HepG2 (cell line): Measurements from ENCODE around the gene MLN. TPM values are rescaled to one million over a fixed set of nuclear protein-coding genes. Genes with fewer than 3 reads are reported as not detected.
A peak's percentile ranks its signal among the peaks of the same experiment; 100 is the strongest.

Source experiments
- AKNA ChIP-seq: sonication (generic); formaldehyde crosslinking; IDR thresholded peaks from 2 replicates; pipeline ENCODE4 v1.4.0; 2020; ENCODE audit warnings: missing genetic modification reagents, borderline replicate concordance
- FIP1L1 ChIP-seq: fragments of 200-400 bp; formaldehyde crosslinking; IDR thresholded peaks from 2 replicates; pipeline ENCODE4 v1.6.1; 2018; ENCODE audit warnings: low read depth, mild to moderate bottlenecking, low read length, moderate library complexity, borderline replicate concordance; ENCODE audit not compliant: insufficient read depth
- GLI4 ChIP-seq: sonication (generic); formaldehyde crosslinking; IDR thresholded peaks from 2 replicates; pipeline ENCODE4 v1.5.1; 2020; ENCODE audit warnings: missing genetic modification reagents, mild to moderate bottlenecking, moderate library complexity, borderline replicate concordance
- HNF4G ChIP-seq, 2 experiments: sonication (generic) in 1 of 2; formaldehyde crosslinking in 1 of 2; IDR thresholded peaks; 2 replicates each; pipeline versions ENCODE4 v1.4.0 to v1.6.1; 2011 to 2020; ENCODE audit warnings: borderline replicate concordance in 2 of 2, low read depth in 2 of 2, mild to moderate bottlenecking in 2 of 2, low read length in 1 of 2, missing genetic modification reagents in 1 of 2, moderate library complexity in 1 of 2
- HOXA3 ChIP-seq: sonication (generic); formaldehyde crosslinking; IDR thresholded peaks from 2 replicates; pipeline ENCODE4 v1.5.0; 2020; ENCODE audit warnings: missing genetic modification reagents
- KDM5B ChIP-seq: sonication (generic); formaldehyde crosslinking; IDR thresholded peaks from 2 replicates; pipeline ENCODE4 v1.4.0; 2020; ENCODE audit warnings: missing genetic modification reagents, mild to moderate bottlenecking, borderline replicate concordance
- KLF6 ChIP-seq: IDR thresholded peaks from 2 replicates; pipeline ENCODE4 v1.8.0; 2016; ENCODE audit warnings: missing biosample characterization, missing genetic modification reagents
- KMT2B ChIP-seq: IDR thresholded peaks from 2 replicates; pipeline ENCODE4 v1.6.1; 2016; ENCODE audit warnings: missing genetic modification reagents, missing compliant biosample characterization
- MED1 ChIP-seq: sonication (generic); formaldehyde crosslinking; IDR thresholded peaks from 2 replicates; pipeline ENCODE4 v1.4.0; 2020; ENCODE audit warnings: missing genetic modification reagents
- MEIS2 ChIP-seq: sonication (generic); formaldehyde crosslinking; IDR thresholded peaks from 2 replicates; pipeline ENCODE4 v1.9.0; 2021; ENCODE audit warnings: mild to moderate bottlenecking, missing genetic modification reagents
- PHF8 ChIP-seq: sonication (generic); formaldehyde crosslinking; IDR thresholded peaks from 2 replicates; pipeline ENCODE4 v1.5.0; 2020; ENCODE audit warnings: missing genetic modification reagents
- SMC3 ChIP-seq: IDR thresholded peaks from 2 replicates; pipeline ENCODE4 v1.6.1; 2011; ENCODE audit warnings: low read length, improper control_type of control experiment
- STAG1 ChIP-seq: sonication (generic); formaldehyde crosslinking; IDR thresholded peaks from 2 replicates; pipeline ENCODE4 v1.4.0; 2020; ENCODE audit warnings: missing genetic modification reagents
- ZBTB20 ChIP-seq: sonication (generic); formaldehyde crosslinking; IDR thresholded peaks from 2 replicates; pipeline ENCODE4 v1.8.1; 2023; ENCODE audit warnings: missing genetic modification reagents, low read depth, mild to moderate bottlenecking, borderline replicate concordance
- ZMAT3 ChIP-seq: sonication (generic); formaldehyde crosslinking; conservative IDR thresholded peaks from 2 replicates; pipeline ENCODE4 v1.7.0; 2021; ENCODE audit warnings: missing genetic modification reagents
- ZMYM3 ChIP-seq: sonication (generic); formaldehyde crosslinking; IDR thresholded peaks from 2 replicates; pipeline ENCODE4 v1.5.1; 2020; ENCODE audit warnings: mild to moderate bottlenecking, missing genetic modification reagents
- ZNF180 ChIP-seq: sonication (generic); formaldehyde crosslinking; IDR thresholded peaks from 2 replicates; pipeline ENCODE4 v1.4.0; 2020; ENCODE audit warnings: low read depth, missing genetic modification reagents, borderline replicate concordance
- ZNF589 ChIP-seq: sonication (generic); formaldehyde crosslinking; conservative IDR thresholded peaks from 2 replicates; pipeline ENCODE4 v1.8.0; 2022; ENCODE audit warnings: mild to moderate bottlenecking, moderate library complexity, missing genetic modification reagents
- ZNF660 ChIP-seq: sonication (generic); formaldehyde crosslinking; IDR thresholded peaks from 2 replicates; pipeline ENCODE4 v1.5.1; 2020; ENCODE audit warnings: mild to moderate bottlenecking, low read depth, missing genetic modification reagents, borderline replicate concordance
- ZNF839 ChIP-seq: sonication (generic); formaldehyde crosslinking; IDR thresholded peaks from 2 replicates; pipeline ENCODE4 v1.4.0; 2020; ENCODE audit warnings: missing genetic modification reagents, mild to moderate bottlenecking, borderline replicate concordance
- polyA plus RNA-seq, 8 experiments: library from polyadenylated mRNA; depleted of rRNA in 3 of 8; stranded (reverse) in 7 of 8; unstranded in 1 of 8; fragments of >200 nt; fragmentation: Illumina TruSeq in 4 of 8; extraction: Trizol in 4 of 8; gene quantifications; 2 replicates each; pipeline versions ENCODE4 v1.2.1 to v1.2.3, GENCODE V29; 2011 to 2016; ENCODE audit warnings: low read depth in 4 of 8, missing spikeins in 1 of 8, mixed read lengths in 1 of 8; ENCODE audit not compliant: insufficient read depth in 1 of 8
- total RNA-seq, 5 experiments: library from RNA; depleted of rRNA; stranded (reverse); fragments of >200 nt; fragmentation: Illumina TruSeq; extraction: Trizol; gene quantifications; 2 replicates each; pipeline ENCODE4 v1.2.3, GENCODE V29; 2016; ENCODE audit warnings: low read depth in 1 of 5
- TF ChIP-seq, protein P1 (sequence below): IDR thresholded peaks from 2 replicates; pipeline ENCODE4 v1.6.1; 2018; ENCODE audit warnings: missing genetic modification reagents
- TF ChIP-seq, protein P2 (sequence below): sonication (generic); formaldehyde crosslinking; IDR thresholded peaks from 2 replicates; pipeline ENCODE4 v1.5.0; 2020; ENCODE audit warnings: missing genetic modification reagents

Gene MLN
- total and polyA plus RNA-seq, 2 of the 13 experiments (the other 11 are each of a cell fraction or from before 2014, with no cell fraction given) = not detected

GRCh38 chr6:33840048-33840926 is 36.5 kb upstream of the MLN start (continued):
- TF ChIP-seq AKNA (CRISPR knock-in tag) = no peak
- peak; percentile 20 for TF ChIP-seq ZMYM3 (CRISPR knock-in tag)
- TF ChIP-seq KMT2B (CRISPR knock-in tag) = 0 out of 2 replicates have a peak, but pooled peaks have one; percentile 37
- peak; percentile 72; the same call in 1 of the 2 replicates for TF ChIP-seq KLF6 (CRISPR knock-in tag)
- peak; percentile 44; the same call in 1 of the 2 replicates for TF ChIP-seq HNF4G (IDR thresholded peaks at IDR 0.05; ENCODE audit: borderline replicate concordance, low read depth, low read length)
- peak; percentile 71 for TF ChIP-seq HNF4G (CRISPR knock-in tag; IDR thresholded peaks at IDR 0.05; ENCODE audit: borderline replicate concordance, low read depth)
- peak; percentile 71; the same call in 1 of the 2 replicates for TF ChIP-seq MEIS2 (CRISPR knock-in tag)
- 0 out of 2 replicates have a peak, but pooled peaks have one; percentile 33 for TF ChIP-seq GLI4 (CRISPR knock-in tag)
- TF ChIP-seq ZNF839 = no peak; the same call in 1 of the 2 replicates
- peak; percentile 48 for TF ChIP-seq PHF8 (CRISPR knock-in tag)
- peak; percentile 68; the same call in 1 of the 2 replicates for TF ChIP-seq ZNF589
- TF ChIP-seq HOXA3 (CRISPR knock-in tag) = peak; percentile 55; the same call in 1 of the 2 replicates
- TF ChIP-seq SMC3 = no peak
- TF ChIP-seq, protein P1, sequence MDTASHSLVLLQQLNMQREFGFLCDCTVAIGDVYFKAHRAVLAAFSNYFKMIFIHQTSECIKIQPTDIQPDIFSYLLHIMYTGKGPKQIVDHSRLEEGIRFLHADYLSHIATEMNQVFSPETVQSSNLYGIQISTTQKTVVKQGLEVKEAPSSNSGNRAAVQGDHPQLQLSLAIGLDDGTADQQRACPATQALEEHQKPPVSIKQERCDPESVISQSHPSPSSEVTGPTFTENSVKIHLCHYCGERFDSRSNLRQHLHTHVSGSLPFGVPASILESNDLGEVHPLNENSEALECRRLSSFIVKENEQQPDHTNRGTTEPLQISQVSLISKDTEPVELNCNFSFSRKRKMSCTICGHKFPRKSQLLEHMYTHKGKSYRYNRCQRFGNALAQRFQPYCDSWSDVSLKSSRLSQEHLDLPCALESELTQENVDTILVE = no peak
- TF ChIP-seq, protein P2, sequence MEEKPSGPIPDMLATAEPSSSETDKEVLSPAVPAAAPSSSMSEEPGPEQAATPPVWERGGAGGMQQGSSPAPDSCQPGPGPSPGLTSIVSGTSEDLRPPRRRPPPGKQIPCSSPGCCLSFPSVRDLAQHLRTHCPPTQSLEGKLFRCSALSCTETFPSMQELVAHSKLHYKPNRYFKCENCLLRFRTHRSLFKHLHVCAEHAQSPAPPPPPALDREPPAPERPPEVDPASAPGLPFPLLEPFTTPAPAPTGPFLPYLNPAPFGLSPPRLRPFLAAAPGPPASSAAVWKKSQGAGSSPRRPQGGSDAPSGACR = no peak
- 0 out of 2 replicates have a peak, but pooled peaks have one; percentile 6 for TF ChIP-seq STAG1
- no peak for TF ChIP-seq ZNF660 (CRISPR knock-in tag)
- 0 out of 2 replicates have a peak, but pooled peaks have one; percentile 22 for TF ChIP-seq ZBTB20 (CRISPR knock-in tag)
- TF ChIP-seq ZNF180 (CRISPR knock-in tag) = no peak
- no peak for TF ChIP-seq FIP1L1
- TF ChIP-seq MED1 = peak; percentile 89
- no peak for TF ChIP-seq KDM5B
- peak; percentile 80; the same call in 1 of the 2 replicates for TF ChIP-seq ZMAT3
